GM23338 (cell line): ENCODE measurements around the gene PIK3R5. TPM values are rescaled to one million over a fixed set of nuclear protein-coding genes. Genes with fewer than 3 reads are reported as not detected.

ENCODE experiments used
- ATAC-seq: fragments of 200-7000 bp; cut with Tn5 transposase; 3 replicates; pipeline ENCODE4 v1.9.1; 2020
- DNase-seq: peaks from one replicate; pipeline ENCODE4 v3.0.0-alpha.2; 2015; ENCODE audit warnings: low spot score
- H2AFZ ChIP-seq: fragments of 200-600 bp; sonication (generic); 2 replicates; pipeline ENCODE4 v1.8.0; 2016; ENCODE audit warnings: antibody characterized with exemption, mild to moderate bottlenecking, moderate library complexity
- H3F3A ChIP-seq: fragments of 200-600 bp; sonication (generic); replicated peaks from 2 replicates; pipeline ENCODE4 v1.8.0; 2017; ENCODE audit warnings: antibody characterized with exemption, mixed run types, low read depth
- H3K27ac ChIP-seq: fragments of 200-600 bp; sonication (generic); 2 replicates; pipeline ENCODE4 v1.6.1; 2016; ENCODE audit warnings: low read depth
- H3K27me3 ChIP-seq: fragments of 200-600 bp; sonication (generic); 2 replicates; pipeline ENCODE4 v1.8.0; 2016; ENCODE audit warnings: mild to moderate bottlenecking, mixed run types, moderate library complexity; ENCODE audit not compliant: insufficient read depth
- H3K36me3 ChIP-seq: fragments of 200-600 bp; sonication (generic); 2 replicates; pipeline ENCODE4 v1.8.0; 2016; ENCODE audit warnings: mild to moderate bottlenecking; ENCODE audit not compliant: insufficient read depth
- H3K4me1 ChIP-seq: fragments of 200-600 bp; sonication (generic); 2 replicates; pipeline ENCODE4 v1.8.0; 2016; ENCODE audit warnings: mild to moderate bottlenecking, moderate library complexity; ENCODE audit not compliant: insufficient read depth
- H3K4me2 ChIP-seq: fragments of 200-600 bp; sonication (generic); 2 replicates; pipeline ENCODE4 v1.7.1; 2017; ENCODE audit warnings: mixed run types
- H3K4me3 ChIP-seq: fragments of 200-600 bp; sonication (generic); 2 replicates; pipeline ENCODE4 v1.6.1; 2016; ENCODE audit warnings: mixed run types
- H3K79me2 ChIP-seq: fragments of 200-600 bp; sonication (generic); replicated peaks from 2 replicates; pipeline ENCODE4 v1.8.0; 2017; ENCODE audit warnings: mild to moderate bottlenecking; ENCODE audit not compliant: insufficient read depth
- H3K9me2 ChIP-seq: fragments of 200-600 bp; sonication (generic); 2 replicates; pipeline ENCODE4 v1.8.0; 2017; ENCODE audit not compliant: insufficient read depth
- H4K20me1 ChIP-seq: fragments of 200-600 bp; sonication (generic); replicated peaks from 2 replicates; pipeline ENCODE4 v1.8.0; 2017; ENCODE audit warnings: mild to moderate bottlenecking; ENCODE audit not compliant: insufficient read depth
- H3K27ac Mint-ChIP-seq: 2 replicates; pipeline ENCODE4 v1.8.0; 2020; ENCODE audit warnings: inconsistent platforms, mild to moderate bottlenecking, moderate library complexity, mixed read lengths
- H3K27me3 Mint-ChIP-seq: 3 replicates; pipeline ENCODE4 v1.8.0; 2022; ENCODE audit warnings: low read depth, mild to moderate bottlenecking, moderate library complexity, mixed read lengths, inconsistent platforms; ENCODE audit not compliant: insufficient read depth, poor library complexity
- H3K36me3 Mint-ChIP-seq: 3 replicates; pipeline ENCODE4 v1.8.0; 2021; ENCODE audit warnings: low read depth, mild to moderate bottlenecking, inconsistent platforms, moderate library complexity, mixed read lengths
- H3K4me1 Mint-ChIP-seq: 3 replicates; pipeline ENCODE4 v1.8.0; 2020; ENCODE audit warnings: mild to moderate bottlenecking, inconsistent platforms, mixed read lengths
- H3K4me3 Mint-ChIP-seq: 3 replicates; pipeline ENCODE4 v1.8.0; 2021; ENCODE audit warnings: moderate library complexity, mild to moderate bottlenecking, inconsistent platforms, mixed read lengths
- H3K9me3 Mint-ChIP-seq: 3 replicates; pipeline ENCODE4 v1.8.0; 2020; ENCODE audit warnings: moderate library complexity, mild to moderate bottlenecking, inconsistent platforms, mixed read lengths
- CTCF ChIP-seq, 2 experiments: fragments of 200-600 bp in 1 of 2; sonication (generic) in 1 of 2; conservative IDR thresholded peaks; 2 replicates each; pipeline versions ENCODE4 v1.5.1 to v1.6.1; 2016 to 2017; ENCODE audit warnings: antibody characterized with exemption in 2 of 2, low read depth in 2 of 2, mild to moderate bottlenecking in 2 of 2, moderate library complexity in 1 of 2
- polyA plus RNA-seq: library from polyadenylated mRNA; unstranded; fragments of >200 nt; fragmentation: Nextera tagmentation; extraction: Ambion mirVana; gene quantifications from 2 replicates; pipeline ENCODE4 v1.2.1, GENCODE V29; 2016
- total RNA-seq: library from RNA; depleted of rRNA; stranded (reverse); fragments of >200 nt; shearing (Covaris generic); gene quantifications from 2 replicates; pipeline ENCODE4 v1.2.3, GENCODE V29; 2014
- TF ChIP-seq, protein P1 (sequence below): IDR thresholded peaks from 2 replicates; pipeline ENCODE4 v1.6.1; 2016; ENCODE audit warnings: antibody characterized with exemption
- TF ChIP-seq, protein P2 (sequence below): fragments of 250-450 bp; sonication (Bioruptor Pico); IDR thresholded peaks from 2 replicates; pipeline ENCODE4 v1.5.0; 2020; ENCODE audit warnings: mild to moderate bottlenecking, moderate library complexity

Gene PIK3R5
- total and polyA plus RNA-seq, 2 experiments from 2014 or later = 1.7 to 9.4 TPM

DNA sequence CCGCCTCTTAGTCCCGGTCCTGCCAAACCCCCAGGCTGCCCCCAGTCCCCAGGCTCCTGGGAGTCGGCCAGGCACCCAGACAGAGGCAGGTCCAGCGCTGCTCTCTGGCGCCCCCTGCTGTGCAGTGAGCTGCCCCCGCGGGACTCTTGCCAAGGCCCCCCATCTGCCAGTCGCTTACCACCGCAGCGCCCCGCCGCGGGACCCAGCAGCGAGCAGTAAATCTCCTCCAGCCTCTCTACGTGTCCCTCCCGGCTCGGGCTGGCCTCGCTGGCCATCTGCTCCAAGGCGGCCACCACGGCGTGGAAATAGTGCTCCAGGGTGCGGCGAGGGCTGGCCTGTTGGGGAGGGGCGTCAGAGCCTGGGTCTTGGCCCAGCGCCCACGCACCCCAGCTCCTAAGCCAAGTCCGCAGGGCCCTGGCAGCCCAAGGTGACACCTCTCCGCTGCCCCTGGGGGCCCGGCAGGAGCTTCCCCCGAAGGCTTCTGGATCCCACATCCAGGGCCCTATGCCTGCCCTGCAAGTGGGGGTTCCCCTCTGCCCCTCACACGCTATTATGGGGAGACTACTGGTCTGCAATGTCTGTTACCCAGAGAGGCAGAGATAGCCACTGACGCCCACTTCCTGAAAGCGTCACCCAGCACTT is 132.7 kb downstream of the PIK3R5 start:
- Histone ChIP-seq H3K36me3 (no peaks in the 10 kb centered on the region), H3K9me2 (no peaks in the 10 kb centered on the region), H3K4me3 (0 out of 2 replicates have a peak overlapping the region, but pooled peaks have one; percentile 26), H3K27ac (no peak overlapping the region), H3K27me3 (no peaks in the 10 kb centered on the region), H3K4me1 (no peaks in the 10 kb centered on the region; the same call in 1 of the 2 replicates), H2AFZ (peak overlapping the region; percentile 72), H3K79me2 (no peaks in the 10 kb centered on the region), H4K20me1 (no peaks in the 10 kb centered on the region), H3F3A (no peaks in the 10 kb centered on the region), H3K4me2 (peak overlapping the region; percentile 51; the same call in 1 of the 2 replicates)
- no peaks in the 10 kb centered on the region for H3K36me3 Mint-ChIP-seq
- peaks cover 6% of the 10 kb centered on the region for H3K27me3 Mint-ChIP-seq
- ATAC-seq = peak; percentile 86
- peaks cover 13% of the 10 kb centered on the region for H3K4me1 Mint-ChIP-seq
- TF ChIP-seq, protein P1, sequence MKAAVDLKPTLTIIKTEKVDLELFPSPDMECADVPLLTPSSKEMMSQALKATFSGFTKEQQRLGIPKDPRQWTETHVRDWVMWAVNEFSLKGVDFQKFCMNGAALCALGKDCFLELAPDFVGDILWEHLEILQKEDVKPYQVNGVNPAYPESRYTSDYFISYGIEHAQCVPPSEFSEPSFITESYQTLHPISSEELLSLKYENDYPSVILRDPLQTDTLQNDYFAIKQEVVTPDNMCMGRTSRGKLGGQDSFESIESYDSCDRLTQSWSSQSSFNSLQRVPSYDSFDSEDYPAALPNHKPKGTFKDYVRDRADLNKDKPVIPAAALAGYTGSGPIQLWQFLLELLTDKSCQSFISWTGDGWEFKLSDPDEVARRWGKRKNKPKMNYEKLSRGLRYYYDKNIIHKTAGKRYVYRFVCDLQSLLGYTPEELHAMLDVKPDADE = no peak
- TF ChIP-seq CTCF (conservative IDR thresholded peaks at IDR 0.05; ENCODE audit: low read depth in 2 of 2) = peak; percentile 66 to 85
- no peak overlapping the region for H3K4me3 Mint-ChIP-seq
- H3K27ac Mint-ChIP-seq = no peak overlapping the region
- peak; percentile 85 for DNase-seq
- H3K9me3 Mint-ChIP-seq = peaks cover 3% of the 10 kb centered on the region; the same call in 1 of the 3 replicates

DNA sequence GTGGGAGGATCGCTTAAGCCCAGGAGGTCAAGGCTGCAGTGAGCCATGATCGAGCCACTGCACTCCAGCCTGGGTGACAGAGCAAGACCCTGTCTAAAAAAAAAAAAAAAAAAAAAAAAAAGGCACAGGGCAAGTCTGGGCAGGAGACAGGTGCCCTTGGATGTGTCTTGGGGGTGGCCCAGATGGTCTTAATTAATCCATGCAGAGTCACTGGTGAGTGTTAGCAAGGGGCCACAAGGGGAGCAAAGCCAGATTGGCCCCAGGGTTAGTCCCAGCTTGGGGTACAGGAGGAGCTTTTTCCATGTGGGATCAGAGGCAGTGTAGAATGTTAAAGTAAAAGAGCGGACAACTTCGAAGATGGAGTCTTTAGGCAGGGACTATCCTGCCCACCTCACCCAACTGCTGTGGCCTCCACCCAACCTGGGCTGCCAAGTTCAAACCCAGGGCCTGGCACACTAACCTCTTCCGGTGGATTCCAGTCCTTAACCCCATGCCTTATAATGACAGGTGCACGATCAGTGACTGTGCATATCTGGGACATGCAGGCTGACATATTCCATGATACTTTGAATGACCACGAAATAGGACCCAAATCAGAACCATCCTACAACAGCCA is 134.2 kb downstream of the PIK3R5 start:
- H3K27ac Mint-ChIP-seq = no peak overlapping the region
- peaks cover 6% of the 10 kb centered on the region for H3K27me3 Mint-ChIP-seq
- H3K9me3 Mint-ChIP-seq = peaks cover 3% of the 10 kb centered on the region; the same call in 1 of the 3 replicates
- Histone ChIP-seq H3K9me2 (no peaks in the 10 kb centered on the region), H4K20me1 (no peaks in the 10 kb centered on the region), H3K36me3 (no peaks in the 10 kb centered on the region), H3K79me2 (no peaks in the 10 kb centered on the region), H3F3A (no peaks in the 10 kb centered on the region), H3K27me3 (no peaks in the 10 kb centered on the region), H3K4me1 (no peaks in the 10 kb centered on the region), H3K27ac (no peak overlapping the region), H2AFZ (no peak overlapping the region), H3K4me3 (no peak overlapping the region), H3K4me2 (no peak overlapping the region)
- TF ChIP-seq, protein P1 = no peak
- TF ChIP-seq, protein P2, sequence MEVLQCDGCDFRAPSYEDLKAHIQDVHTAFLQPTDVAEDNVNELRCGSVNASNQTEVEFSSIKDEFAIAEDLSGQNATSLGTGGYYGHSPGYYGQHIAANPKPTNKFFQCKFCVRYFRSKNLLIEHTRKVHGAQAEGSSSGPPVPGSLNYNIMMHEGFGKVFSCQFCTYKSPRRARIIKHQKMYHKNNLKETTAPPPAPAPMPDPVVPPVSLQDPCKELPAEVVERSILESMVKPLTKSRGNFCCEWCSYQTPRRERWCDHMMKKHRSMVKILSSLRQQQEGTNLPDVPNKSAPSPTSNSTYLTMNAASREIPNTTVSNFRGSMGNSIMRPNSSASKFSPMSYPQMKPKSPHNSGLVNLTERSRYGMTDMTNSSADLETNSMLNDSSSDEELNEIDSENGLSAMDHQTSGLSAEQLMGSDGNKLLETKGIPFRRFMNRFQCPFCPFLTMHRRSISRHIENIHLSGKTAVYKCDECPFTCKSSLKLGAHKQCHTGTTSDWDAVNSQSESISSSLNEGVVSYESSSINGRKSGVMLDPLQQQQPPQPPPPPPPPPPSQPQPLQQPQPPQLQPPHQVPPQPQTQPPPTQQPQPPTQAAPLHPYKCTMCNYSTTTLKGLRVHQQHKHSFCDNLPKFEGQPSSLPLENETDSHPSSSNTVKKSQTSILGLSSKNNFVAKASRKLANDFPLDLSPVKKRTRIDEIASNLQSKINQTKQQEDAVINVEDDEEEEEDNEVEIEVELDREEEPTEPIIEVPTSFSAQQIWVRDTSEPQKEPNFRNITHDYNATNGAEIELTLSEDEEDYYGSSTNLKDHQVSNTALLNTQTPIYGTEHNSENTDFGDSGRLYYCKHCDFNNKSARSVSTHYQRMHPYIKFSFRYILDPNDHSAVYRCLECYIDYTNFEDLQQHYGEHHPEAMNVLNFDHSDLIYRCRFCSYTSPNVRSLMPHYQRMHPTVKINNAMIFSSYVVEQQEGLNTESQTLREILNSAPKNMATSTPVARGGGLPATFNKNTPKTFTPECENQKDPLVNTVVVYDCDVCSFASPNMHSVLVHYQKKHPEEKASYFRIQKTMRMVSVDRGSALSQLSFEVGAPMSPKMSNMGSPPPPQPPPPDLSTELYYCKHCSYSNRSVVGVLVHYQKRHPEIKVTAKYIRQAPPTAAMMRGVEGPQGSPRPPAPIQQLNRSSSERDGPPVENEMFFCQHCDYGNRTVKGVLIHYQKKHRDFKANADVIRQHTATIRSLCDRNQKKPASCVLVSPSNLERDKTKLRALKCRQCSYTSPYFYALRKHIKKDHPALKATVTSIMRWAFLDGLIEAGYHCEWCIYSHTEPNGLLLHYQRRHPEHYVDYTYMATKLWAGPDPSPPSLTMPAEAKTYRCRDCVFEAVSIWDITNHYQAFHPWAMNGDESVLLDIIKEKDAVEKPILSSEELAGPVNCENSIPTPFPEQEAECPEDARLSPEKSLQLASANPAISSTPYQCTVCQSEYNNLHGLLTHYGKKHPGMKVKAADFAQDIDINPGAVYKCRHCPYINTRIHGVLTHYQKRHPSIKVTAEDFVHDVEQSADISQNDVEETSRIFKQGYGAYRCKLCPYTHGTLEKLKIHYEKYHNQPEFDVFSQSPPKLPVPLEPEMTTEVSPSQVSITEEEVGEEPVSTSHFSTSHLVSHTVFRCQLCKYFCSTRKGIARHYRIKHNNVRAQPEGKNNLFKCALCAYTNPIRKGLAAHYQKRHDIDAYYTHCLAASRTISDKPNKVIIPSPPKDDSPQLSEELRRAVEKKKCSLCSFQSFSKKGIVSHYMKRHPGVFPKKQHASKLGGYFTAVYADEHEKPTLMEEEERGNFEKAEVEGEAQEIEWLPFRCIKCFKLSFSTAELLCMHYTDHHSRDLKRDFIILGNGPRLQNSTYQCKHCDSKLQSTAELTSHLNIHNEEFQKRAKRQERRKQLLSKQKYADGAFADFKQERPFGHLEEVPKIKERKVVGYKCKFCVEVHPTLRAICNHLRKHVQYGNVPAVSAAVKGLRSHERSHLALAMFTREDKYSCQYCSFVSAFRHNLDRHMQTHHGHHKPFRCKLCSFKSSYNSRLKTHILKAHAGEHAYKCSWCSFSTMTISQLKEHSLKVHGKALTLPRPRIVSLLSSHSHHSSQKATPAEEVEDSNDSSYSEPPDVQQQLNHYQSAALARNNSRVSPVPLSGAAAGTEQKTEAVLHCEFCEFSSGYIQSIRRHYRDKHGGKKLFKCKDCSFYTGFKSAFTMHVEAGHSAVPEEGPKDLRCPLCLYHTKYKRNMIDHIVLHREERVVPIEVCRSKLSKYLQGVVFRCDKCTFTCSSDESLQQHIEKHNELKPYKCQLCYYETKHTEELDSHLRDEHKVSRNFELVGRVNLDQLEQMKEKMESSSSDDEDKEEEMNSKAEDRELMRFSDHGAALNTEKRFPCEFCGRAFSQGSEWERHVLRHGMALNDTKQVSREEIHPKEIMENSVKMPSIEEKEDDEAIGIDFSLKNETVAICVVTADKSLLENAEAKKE (CRISPR knock-in tag) = no peak
- DNase-seq (no peak), ATAC-seq (no peak)
- H3K36me3 Mint-ChIP-seq = no peaks in the 10 kb centered on the region
- H3K4me3 Mint-ChIP-seq = no peak overlapping the region
- H3K4me1 Mint-ChIP-seq = peaks cover 11% of the 10 kb centered on the region; the same call in 2 of the 3 replicates
